A549 (cell line): ENCODE data around the gene ADAMTS14. TPM values are rescaled to one million over a fixed set of nuclear protein-coding genes. Genes with fewer than 3 reads are reported as not detected.

ENCODE experiments used
- ATAC-seq, 2 experiments: fragments of 200-7000 bp in 1 of 2; fragments of >200 bp in 1 of 2; cut with Nextera tagmentation in 1 of 2; cut with Tn5 transposase in 1 of 2; 3 replicates each; pipeline versions ENCODE4 v1.8.0 to v1.9.1; 2018 to 2020; ENCODE audit warnings: mild to moderate bottlenecking in 1 of 2, moderate library complexity in 1 of 2
- CTCF ChIA-PET: fragments of 300-600 bp; sonication (Branson Sonifier 250); formaldehyde crosslinking; extraction: SDS; loops from one replicate; lab custom pipeline; 2021; ENCODE audit warnings: antibody characterized with exemption, inconsistent platforms; lab: Yijun Ruan, JAX
- POLR2A ChIA-PET: fragments of 350-600 bp; formaldehyde crosslinking; extraction: SDS; loops from one replicate; lab custom pipeline; 2021; ENCODE audit warnings: antibody characterized with exemption, inconsistent platforms; lab: Yijun Ruan, JAX
- DNase-seq, 2 experiments: peaks; one replicate each; pipeline versions ENCODE4 v3.0.0 to v3.0.0-alpha.2; 2011 to 2016; ENCODE audit warnings: low read depth in 1 of 2, low spot score in 1 of 2
- FAIRE-seq: peaks from 2 replicates; lab custom pipeline; 2011; peaks lifted over from hg19 to GRCh38; lab: Jason Lieb, UNC
- H3K27ac ChIP-seq, 2 experiments: fragments of >200 bp; sonication (Bioruptor Twin); formaldehyde crosslinking; 3 replicates each; pipeline ENCODE4 v1.5.1; 2016 to 2017
- H3K4me1 ChIP-seq: fragments of >200 bp; sonication (Bioruptor Twin); formaldehyde crosslinking; 3 replicates; pipeline ENCODE4 v1.6.1; 2016
- H3K4me2 ChIP-seq: fragments of >200 bp; sonication (Bioruptor Twin); formaldehyde crosslinking; 3 replicates; pipeline ENCODE4 v1.6.1; 2016
- H3K4me3 ChIP-seq: fragments of >200 bp; sonication (Bioruptor Twin); formaldehyde crosslinking; 3 replicates; pipeline ENCODE4 v1.5.1; 2016
- H3K9me3 ChIP-seq: fragments of >200 bp; sonication (Bioruptor Twin); formaldehyde crosslinking; 3 replicates; pipeline ENCODE4 v1.6.1; 2016
- ATOH8 ChIP-seq: fragments of 250-450 bp; sonication (Bioruptor Pico); IDR thresholded peaks from 2 replicates; pipeline ENCODE4 v1.5.0; 2020; ENCODE audit warnings: low read depth, mild to moderate bottlenecking, moderate library complexity
- BCL3 ChIP-seq: fragments of >200 bp; sonication (Bioruptor Twin); formaldehyde crosslinking; IDR thresholded peaks from 3 replicates; pipeline ENCODE4 v1.6.1; 2016
- HES2 ChIP-seq: fragments of >200 bp; sonication (Bioruptor Twin); formaldehyde crosslinking; IDR thresholded peaks from 2 replicates; pipeline ENCODE4 v1.6.1; 2016
- HEYL ChIP-seq: fragments of 250-450 bp; sonication (Bioruptor Pico); IDR thresholded peaks from 2 replicates; pipeline ENCODE4 v1.8.0; 2021; ENCODE audit warnings: mild to moderate bottlenecking, moderate library complexity
- HOXB13 ChIP-seq: fragments of 250-450 bp; sonication (Bioruptor Pico); IDR thresholded peaks from 2 replicates; pipeline ENCODE4 v1.5.0; 2020; ENCODE audit warnings: low read depth, mild to moderate bottlenecking, moderate library complexity
- MAFK ChIP-seq: fragments of 450-650 bp; IDR thresholded peaks from 2 replicates; pipeline ENCODE4 v1.6.1; 2014; ENCODE audit not compliant: partially characterized antibody
- MAZ ChIP-seq: fragments of 150-350 bp; IDR thresholded peaks from 2 replicates; pipeline ENCODE4 v1.6.1; 2014; ENCODE audit warnings: antibody characterized with exemption, low read depth, low read length, borderline replicate concordance
- MYC ChIP-seq: IDR thresholded peaks from 2 replicates; pipeline ENCODE4 v1.6.1; 2012; ENCODE audit warnings: mild to moderate bottlenecking, inconsistent platforms, low read length, improper control_type of control experiment, borderline replicate concordance
- NR3C1 ChIP-seq: fragments of >200 bp; sonication (Bioruptor Twin); formaldehyde crosslinking; IDR thresholded peaks from 3 replicates; pipeline ENCODE4 v1.6.1; 2017
- PBX3 ChIP-seq: IDR thresholded peaks from 2 replicates; pipeline ENCODE4 v1.6.1; 2012
- RARB ChIP-seq: fragments of 250-450 bp; sonication (Bioruptor Pico); IDR thresholded peaks from 2 replicates; pipeline ENCODE4 v1.8.0; 2021; ENCODE audit warnings: mild to moderate bottlenecking, moderate library complexity
- ZC3H11A ChIP-seq: fragments of 450-650 bp; IDR thresholded peaks from 2 replicates; pipeline ENCODE4 v1.6.1; 2014; ENCODE audit warnings: antibody characterized with exemption, mild to moderate bottlenecking
- ZSCAN20 ChIP-seq: fragments of 250-450 bp; sonication (Bioruptor Pico); IDR thresholded peaks from 2 replicates; pipeline ENCODE4 v1.8.0; 2022; ENCODE audit warnings: mild to moderate bottlenecking, moderate library complexity
- WGBS: methylation state at CpG from one replicate; pipeline ENCODE4 v1.1.6; 2017; ENCODE audit errors: missing lambda C conversion rate; 5-methylcytosine and 5-hydroxymethylcytosine counted together
- polyA plus RNA-seq, 4 experiments: library from polyadenylated mRNA; depleted of rRNA in 3 of 4; stranded (reverse); fragments of >200 nt; fragmentation: RNase III in 1 of 4; extraction: RNeasy Plus Mini Kit Qiagen cat#74134 plus additional on column Dnase treatment in 1 of 4; gene quantifications; 2 replicates in 3 of 4; 3 replicates in 1 of 4; pipeline ENCODE4 v1.2.3, GENCODE V29; 2011 to 2017

The ADAMTS14 gene
- polyA plus RNA-seq, 2 of the 4 experiments (the other 2 are of a cell fraction), result 0.03 TPM; not detected in 1

- H3K4me2 ChIP-seq, result no peak overlapping the region
- no peaks in the 10 kb centered on the region for H3K9me3 ChIP-seq
- TF ChIP-seq ZC3H11A, result no peak
- no peak for TF ChIP-seq HOXB13
- TF ChIP-seq BCL3, result no peak
- no peak for TF ChIP-seq HES2
- TF ChIP-seq MYC, result no peak
- TF ChIP-seq HEYL, result no peak
- H3K4me3 ChIP-seq, result no peak overlapping the region
- FAIRE-seq, result no peak
- ChIA-PET CTCF (interaction anchor here (1.3 to 2.0 kb wide), 2 partner anchors 12 to 19 kb away, joined by 3 to 12 read pairs; no protein-coding TSS in a partner anchor), POLR2A (interaction anchor here (0.6 kb wide), 1 partner anchor 145 kb away, joined by 4 read pairs; no protein-coding TSS in a partner anchor)
- H3K4me1 ChIP-seq, result no peaks in the 10 kb centered on the region
- ATAC-seq, result no peak
- WGBS, result 55% methylated on average over 9 of the region's 12 CpGs
- DNase-seq, result no peak
- no peak overlapping the region for H3K27ac ChIP-seq
Observed at GRCh38 chr10:70740406-70741288, 68.3 kb downstream of the ADAMTS14 start.

GRCh38 chr10:70742537-70743429 is 70.5 kb downstream of the ADAMTS14 start:
- CTCF ChIA-PET, result interaction anchor here (0.7 to 1.4 kb wide), 3 partner anchors 9 to 184 kb away, joined by 3 to 4 read pairs (median 3); no protein-coding TSS in a partner anchor

GRCh38 chr10:70743430-70743788 is 71.1 kb downstream of the ADAMTS14 start:
- ATAC-seq, result no peak
- Histone ChIP-seq H3K4me3 (no peak overlapping the region), H3K4me1 (no peaks in the 10 kb centered on the region), H3K4me2 (no peak overlapping the region), H3K27ac (no peak overlapping the region), H3K9me3 (no peaks in the 10 kb centered on the region)
- TF ChIP-seq MAZ, result no peak
- no peak for TF ChIP-seq HES2
- TF ChIP-seq ATOH8, result no peak
- TF ChIP-seq PBX3, result no peak
- TF ChIP-seq ZSCAN20 (CRISPR knock-in tag), result no peak
- WGBS, result 81% methylated on average over 10 of the region's 17 CpGs
- CTCF ChIA-PET, result interaction anchor here (1.1 to 1.4 kb wide), 2 partner anchors 9 to 15 kb away, joined by 3 to 4 read pairs; no protein-coding TSS in a partner anchor
- POLR2A ChIA-PET, result no interaction called here
- DNase-seq, result no peak
- FAIRE-seq, result no peak

More at GRCh38 chr10:70742537-70743429, 70.5 kb downstream of the ADAMTS14 start:
- FAIRE-seq (no peak), DNase-seq (no peak), ATAC-seq (no peak)
- Histone ChIP-seq H3K4me1 (no peaks in the 10 kb centered on the region), H3K9me3 (no peaks in the 10 kb centered on the region), H3K27ac (no peak overlapping the region), H3K4me2 (no peak overlapping the region), H3K4me3 (no peak overlapping the region)
- POLR2A ChIA-PET, result no interaction called here
- TF ChIP-seq RARB (CRISPR knock-in tag) (no peak), NR3C1 (no peak), MAFK (peak; percentile 40)
- WGBS, result 46% methylated on average over 8 of the region's 8 CpGs
